Stimulated activated CD4-positive, alpha-beta T cell treated with anti-CD3 and anti-CD28 coated beads, Interleukin-4, amount 100 ng/mL, for 48 hours (primary cell): ENCODE measurements around the gene DUOX1.

Experiments used
- DNase-seq, 2 donors: peaks; one replicate each; pipeline ENCODE4 v3.0.0-alpha.2; 2020; ENCODE audit warnings: low read depth in 2 of 2

DUOX1 gene

GRCh38 chr15:45168751-45169551, 39.2 kb downstream of the DUOX1 start:
- no peak for DNase-seq

- DNase-seq, result no peak
These were observed 40.0 kb downstream of the DUOX1 start for GRCh38 chr15:45169608-45170480.

GRCh38 chr15:45171912-45172311, 42.1 kb downstream of the DUOX1 start:
- DNase-seq, result no peak

DNA sequence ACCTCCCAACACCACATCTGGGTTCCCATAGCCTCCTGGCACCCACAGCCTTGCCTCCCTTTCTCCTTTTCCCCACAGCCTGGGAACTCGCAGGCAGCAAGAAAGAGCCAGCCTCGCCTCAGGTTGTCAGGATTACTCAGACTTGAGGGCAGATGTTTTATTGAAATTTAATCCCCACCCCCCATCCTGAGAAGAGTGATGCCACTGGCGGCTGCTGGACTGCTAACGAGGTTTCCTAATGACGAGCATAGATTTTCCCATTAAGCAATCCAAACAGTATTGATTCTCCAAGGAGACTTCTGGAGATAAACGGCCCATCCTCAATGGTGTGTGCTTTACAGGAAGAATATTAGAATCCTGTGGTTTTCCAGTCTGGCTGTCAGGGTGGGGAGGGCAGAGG, 44.3 kb downstream of the DUOX1 start:
- no peak for DNase-seq

DNA sequence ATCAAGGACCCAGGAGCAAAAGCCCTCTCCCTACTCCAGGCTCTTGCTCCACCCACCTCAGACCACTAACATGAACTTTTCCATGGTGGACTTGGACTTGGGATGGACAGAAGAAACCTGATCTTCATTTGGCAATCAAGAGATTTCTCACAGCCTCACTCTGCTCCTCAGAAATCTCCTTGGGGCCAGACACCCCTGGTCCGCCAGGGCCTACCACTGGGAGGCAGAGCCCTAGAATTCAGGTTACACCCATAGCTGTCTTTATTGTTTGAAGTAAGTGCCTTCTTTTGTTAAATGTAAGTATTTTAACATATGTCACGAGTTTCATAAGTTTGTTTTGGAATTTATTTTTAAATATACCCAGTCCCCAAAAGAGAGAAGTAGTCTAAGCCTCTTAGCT, 44.8 kb downstream of the DUOX1 start:
- no peak for DNase-seq

GRCh38 chr15:45177285-45177684, 47.5 kb downstream of the DUOX1 start:
- no peak for DNase-seq

- DNase-seq, result peak; percentile 40 to 45
These were observed 49.6 kb downstream of the DUOX1 start for GRCh38 chr15:45179221-45179985.

DNA sequence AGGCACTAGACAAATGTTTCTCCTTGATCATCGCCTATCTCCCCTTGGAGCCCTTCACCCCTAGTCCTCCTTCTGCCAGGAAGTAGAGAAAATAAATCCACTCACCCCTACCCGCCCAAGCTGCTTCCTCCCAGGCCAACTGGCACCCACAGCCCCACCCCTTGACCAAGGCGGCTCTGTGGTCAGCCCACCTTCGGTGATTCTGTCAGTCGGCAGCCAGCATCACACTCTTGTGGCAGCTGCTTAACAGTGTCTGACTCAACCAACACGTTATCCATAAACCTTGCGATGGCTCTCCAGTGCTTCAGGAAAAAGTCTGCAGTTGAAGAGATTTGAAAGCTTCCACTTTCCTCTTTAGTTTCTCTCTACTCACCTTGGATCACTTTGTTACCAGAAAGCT, 50.4 kb downstream of the DUOX1 start:
- DNase-seq, result no peak

GRCh38 chr15:45180648-45181436, 51.0 kb downstream of the DUOX1 start:
- no peak for DNase-seq

GRCh38 chr15:45181491-45182285, 51.9 kb downstream of the DUOX1 start:
- DNase-seq, result no peak

DNA sequence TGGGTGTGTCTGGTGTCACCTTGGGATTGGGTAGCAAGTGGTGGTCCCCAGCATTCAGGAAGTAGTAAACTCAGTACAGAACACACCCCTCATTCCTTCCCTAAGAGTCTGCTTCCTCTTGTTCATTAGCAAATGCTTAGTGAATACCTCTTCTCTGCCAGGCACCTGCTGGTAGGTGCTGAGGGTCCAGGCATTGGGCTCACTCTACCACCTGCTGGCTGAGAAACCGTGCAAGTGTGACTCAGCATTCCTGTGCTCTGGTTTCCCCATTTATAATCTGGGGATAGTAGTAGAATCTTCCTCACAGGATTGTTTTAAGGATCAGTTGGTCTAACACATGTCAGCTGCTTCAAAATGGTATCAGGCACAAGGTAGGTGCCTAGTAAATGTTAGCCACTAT, 53.2 kb downstream of the DUOX1 start:
- no peak for DNase-seq

DNA sequence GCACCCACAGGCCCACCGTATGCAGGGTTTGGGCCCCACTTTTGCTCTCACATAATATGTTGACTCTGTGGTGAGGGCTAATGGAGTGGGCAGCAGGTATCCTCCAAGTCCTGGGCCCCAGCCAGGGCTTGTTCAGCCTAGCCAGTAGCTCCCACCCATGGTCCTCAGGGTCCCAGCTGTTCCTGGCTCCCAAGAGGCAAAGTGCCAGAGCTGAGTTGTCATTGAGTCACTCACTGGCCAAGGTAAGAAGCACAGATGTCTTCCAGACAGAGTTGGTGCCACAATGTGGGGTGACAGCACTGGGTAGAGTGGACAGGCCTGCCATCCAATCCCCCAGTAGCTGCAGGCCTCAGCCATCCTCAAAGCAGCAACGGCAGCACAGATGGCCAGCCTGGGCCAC, 53.7 kb downstream of the DUOX1 start:
- no peak for DNase-seq

GRCh38 chr15:45184562-45185041, 54.8 kb downstream of the DUOX1 start:
- no peak for DNase-seq

DNA sequence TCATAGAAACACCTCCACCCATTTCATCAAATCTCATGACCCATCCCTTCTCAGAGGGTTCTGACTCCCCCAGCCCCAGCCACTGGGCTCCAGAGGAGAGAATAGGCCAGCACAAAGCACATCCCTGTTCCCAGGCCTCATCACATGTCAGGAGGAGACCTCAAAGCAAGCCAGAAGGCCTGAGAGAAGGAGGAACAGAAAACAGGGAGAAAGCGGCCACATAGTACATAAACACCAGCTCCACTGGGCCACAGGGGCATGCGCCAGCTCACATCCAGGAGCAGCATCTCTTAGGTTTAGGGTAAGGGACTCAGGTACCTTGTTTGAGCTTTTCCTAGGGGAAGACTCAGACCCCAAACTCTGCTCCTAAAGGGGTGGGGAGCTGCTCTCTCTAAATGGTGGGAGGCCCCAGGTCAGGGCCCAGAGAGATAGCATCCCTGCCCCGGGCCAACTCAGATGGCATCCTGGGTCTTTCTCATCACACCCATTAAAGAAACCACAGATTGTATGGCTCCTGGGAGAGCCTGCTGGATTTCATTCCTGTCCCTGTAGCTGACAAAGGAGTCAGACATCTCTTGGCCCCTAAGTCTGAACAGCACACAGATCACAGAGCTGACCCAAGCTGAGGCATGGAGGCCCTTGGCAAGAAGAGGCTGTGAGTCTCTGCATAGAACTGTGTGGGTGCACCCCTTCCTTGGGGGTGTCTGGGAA, 55.4 kb downstream of the DUOX1 start:
- no peak for DNase-seq

DNA sequence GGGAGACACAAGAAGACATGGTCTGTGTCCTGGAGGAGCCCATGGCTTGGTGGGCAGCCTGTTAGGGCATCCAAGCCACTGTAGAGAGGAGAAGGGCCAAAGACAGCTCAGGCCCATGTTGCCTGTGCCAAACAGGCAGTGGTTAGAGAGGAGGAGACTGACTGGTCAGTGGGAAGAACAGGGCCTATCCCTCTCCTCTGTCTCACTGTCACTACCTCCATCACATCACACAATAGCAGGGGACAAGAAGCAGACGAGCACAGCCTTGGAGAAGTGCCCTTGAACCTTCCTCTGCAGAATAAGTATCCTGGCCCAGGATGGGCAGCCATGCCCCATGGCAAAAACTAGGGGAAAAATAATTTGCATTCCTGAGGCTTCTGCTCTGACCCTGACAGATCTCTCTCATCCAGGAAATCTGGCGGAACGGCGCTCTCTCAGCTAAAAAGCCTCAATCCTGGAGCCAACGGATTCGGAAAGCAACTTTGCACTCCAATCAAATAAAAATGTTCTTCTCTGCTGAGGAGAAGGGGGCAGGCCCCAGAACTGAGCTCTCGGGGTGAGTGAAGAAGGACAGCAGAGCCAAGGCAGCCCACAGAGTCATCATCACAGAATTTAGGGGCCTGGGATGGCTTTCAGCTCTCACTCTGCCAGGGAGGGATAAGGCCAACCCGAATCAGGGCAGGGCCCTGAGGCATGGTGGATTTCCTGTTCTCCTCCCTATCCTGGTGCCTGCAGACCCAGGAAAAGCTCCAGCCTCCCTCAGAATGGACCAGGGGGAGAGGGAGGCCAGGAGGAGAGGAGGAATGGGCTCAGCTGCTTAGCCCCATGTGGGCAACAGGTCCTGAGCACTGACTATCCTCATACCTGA, 56.3 kb downstream of the DUOX1 start:
- DNase-seq, result no peak

- DNase-seq, result no peak
These were observed 57.2 kb downstream of the DUOX1 start for GRCh38 chr15:45186771-45187577.

DNA sequence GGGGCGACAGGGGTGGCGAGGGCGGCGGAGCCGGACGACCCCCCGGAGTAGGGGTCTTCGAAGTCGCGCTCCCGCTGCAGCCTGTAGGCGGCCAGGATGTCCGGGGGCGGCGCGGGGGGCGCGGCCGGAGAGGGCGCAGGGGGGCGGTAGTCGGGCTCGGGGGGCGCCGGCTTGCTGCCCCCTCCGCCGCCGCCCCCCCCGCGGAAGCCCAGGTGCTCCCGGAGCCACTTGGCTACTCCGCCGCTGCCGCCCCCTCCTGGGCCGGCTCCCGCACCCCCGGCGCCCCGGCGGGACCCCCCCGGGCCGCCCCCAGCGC, 57.7 kb downstream of the DUOX1 start:
- DNase-seq, result no peak
